Coronary artery (tissue), 2 donors: Measurements from ENCODE around the gene NEK8.
A peak's percentile ranks its signal among the peaks of the same experiment; 100 is the strongest.
"Not testable (repeated sequence)": the region's sequence is repeated elsewhere in the genome, so short reads cannot be mapped to it uniquely, and the experiment has no call there.

Experiments
- DNase-seq: peaks from one replicate; pipeline ENCODE4 v3.0.0-alpha.2; 2017; ENCODE audit warnings: low spot score
- H3K27ac ChIP-seq, 2 donors: fragments of 200-600 bp; sonication (generic); one replicate each; pipeline ENCODE4 v1.5.1; 2016 to 2019
- H3K4me3 ChIP-seq: fragments of 200-600 bp; sonication (generic); 2 replicates; pipeline ENCODE4 v1.5.1; 2016; ENCODE audit warnings: mild to moderate bottlenecking, moderate library complexity
- CTCF ChIP-seq: fragments of 200-600 bp; sonication (generic); IDR thresholded peaks from one replicate; pipeline ENCODE4 v1.5.1; 2019; ENCODE audit warnings: antibody characterized with exemption

NEK8 gene

GRCh38 chr17:28726627-28727491 lies 1.7 kb upstream of the NEK8 start:
- peak overlapping the region; percentile 21 to 99 for H3K27ac ChIP-seq
- TF ChIP-seq CTCF: peak; percentile 99
- peak; percentile 97 for DNase-seq
- peak overlapping the region; percentile 87 for H3K4me3 ChIP-seq

- H3K4me3 ChIP-seq: no peak overlapping the region
- DNase-seq: no peak
- H3K27ac ChIP-seq: no peak overlapping the region
- no peak for TF ChIP-seq CTCF
These were observed 1.4 kb downstream of the NEK8 start for GRCh38 chr17:28729950-28730330.

GRCh38 chr17:28733346-28733745 lies 4.8 kb downstream of the NEK8 start:
- DNase-seq: no peak
- TF ChIP-seq CTCF: no peak
- H3K27ac ChIP-seq: no peak overlapping the region
- no peak overlapping the region for H3K4me3 ChIP-seq

- no peak overlapping the region for H3K27ac ChIP-seq
- no peak for TF ChIP-seq CTCF
- H3K4me3 ChIP-seq: no peak overlapping the region
- DNase-seq: no peak
These were observed 6.2 kb downstream of the NEK8 start for GRCh38 chr17:28734712-28735241.

GRCh38 chr17:28735242-28735722 lies 6.7 kb downstream of the NEK8 start:
- Histone ChIP-seq H3K4me3 (no peak overlapping the region), H3K27ac (no peak overlapping the region)
- DNase-seq: no peak
- no peak for TF ChIP-seq CTCF

GRCh38 chr17:28735913-28736769 lies 7.6 kb downstream of the NEK8 start:
- not testable (repeated sequence) for DNase-seq, H3K27ac ChIP-seq, H3K4me3 ChIP-seq

- TF ChIP-seq CTCF: no peak
- H3K4me3 ChIP-seq: no peak overlapping the region
- H3K27ac ChIP-seq: no peak overlapping the region
- no peak for DNase-seq
These were observed 8.7 kb downstream of the NEK8 start for GRCh38 chr17:28737316-28737715.
